GM18526 (cell line): ENCODE data around the gene RFNG.

Experiments used
- POLR2A ChIP-seq: IDR thresholded peaks from 3 replicates; pipeline ENCODE4 v1.6.1; 2011; ENCODE audit not compliant: insufficient read length; ENCODE audit errors: extremely low read depth

RFNG gene

GRCh38 chr17:82000803-82001570 lies 50.6 kb downstream of the RFNG start:
- TF ChIP-seq POLR2A: no peak

GRCh38 chr17:81999976-82000802 lies 51.4 kb downstream of the RFNG start:
- no peak for TF ChIP-seq POLR2A

- no peak for TF ChIP-seq POLR2A
Observed at GRCh38 chr17:81999587-81999975, 52.0 kb downstream of the RFNG start.

- TF ChIP-seq POLR2A: no peak
Observed at GRCh38 chr17:81998691-81999438, 52.7 kb downstream of the RFNG start.

GRCh38 chr17:81998212-81998611 lies 53.4 kb downstream of the RFNG start:
- no peak for TF ChIP-seq POLR2A
